Astrocyte of the hippocampus (primary cell): Measurements from ENCODE around the gene METTL6.

Source experiments
- DNase-seq: peaks from one replicate; pipeline ENCODE4 v3.0.0; 2011; ENCODE audit warnings: low read depth, low spot score

METTL6 gene

DNA sequence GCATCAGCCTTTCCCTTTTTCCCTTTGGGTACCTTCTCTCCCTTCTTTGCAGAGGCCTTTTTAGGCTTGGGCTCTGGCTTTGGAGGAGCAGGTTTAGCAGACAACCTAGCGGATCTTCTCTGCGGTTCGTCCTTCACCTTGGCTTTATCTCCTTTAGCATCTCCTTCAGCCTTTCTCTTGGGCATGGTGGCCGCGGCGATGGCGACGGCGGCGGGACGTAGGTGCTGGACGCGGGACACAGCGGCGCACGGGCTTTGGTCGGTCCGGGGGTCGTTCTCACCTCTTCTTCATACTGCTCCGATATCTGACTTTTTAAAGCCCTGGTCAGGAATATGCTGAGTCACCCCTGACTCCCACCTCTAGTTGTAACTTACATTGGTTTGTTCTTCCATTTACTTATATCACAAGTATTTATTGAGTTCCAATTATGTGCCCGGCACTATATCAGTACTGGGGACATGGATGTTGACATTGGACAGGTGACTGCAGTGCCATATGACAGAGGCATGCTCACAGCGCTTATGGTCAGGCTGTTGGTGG lies 51.8 kb downstream of the METTL6 start:
- DNase-seq = no peak

DNA sequence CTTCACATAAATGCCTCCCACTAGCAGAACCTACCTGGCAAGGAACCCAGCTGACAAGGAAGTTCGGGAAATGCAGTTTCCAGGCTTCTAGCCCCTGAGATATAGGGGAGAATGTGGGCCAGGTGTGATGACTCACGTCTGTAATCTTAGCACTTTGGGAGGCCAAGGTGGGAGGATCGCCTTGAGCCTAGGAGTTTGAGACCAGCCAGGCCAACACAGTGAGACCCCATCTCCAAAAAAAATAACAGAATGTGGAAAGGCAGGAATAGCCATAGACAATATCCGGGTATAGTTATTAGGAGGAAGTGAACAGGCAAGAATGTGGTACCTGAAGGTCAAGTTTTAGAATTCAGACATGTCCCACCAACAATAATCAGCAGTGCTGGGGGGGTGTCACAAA lies 54.4 kb downstream of the METTL6 start:
- no peak for DNase-seq

DNA sequence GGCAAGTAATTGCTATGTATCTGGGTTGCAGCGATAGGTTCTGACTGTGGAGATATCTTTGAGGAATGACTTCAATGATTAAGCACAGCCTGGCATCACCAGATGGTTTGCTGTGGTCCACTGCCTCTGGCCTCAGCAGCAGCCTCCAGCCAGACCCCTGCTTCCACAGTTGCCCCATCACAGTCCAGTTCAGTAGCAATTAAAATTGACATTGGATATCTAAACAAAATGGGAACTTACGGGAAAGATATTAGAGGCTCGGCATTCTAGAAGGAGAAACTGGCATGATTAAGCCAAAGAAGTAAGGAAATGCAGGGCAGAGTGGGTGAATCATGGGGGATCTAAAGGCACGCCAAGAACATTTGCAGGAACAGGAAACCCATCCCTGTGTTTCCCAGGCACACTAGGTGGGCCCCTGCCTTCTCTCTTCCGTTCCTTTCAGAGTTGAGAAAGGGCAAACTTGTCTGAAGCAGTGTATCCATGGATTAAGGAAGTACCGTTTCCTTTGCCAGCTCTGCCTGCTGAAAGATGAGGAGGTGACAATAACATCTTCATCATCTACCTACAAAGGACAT lies 58.7 kb downstream of the METTL6 start:
- DNase-seq = no peak

DNA sequence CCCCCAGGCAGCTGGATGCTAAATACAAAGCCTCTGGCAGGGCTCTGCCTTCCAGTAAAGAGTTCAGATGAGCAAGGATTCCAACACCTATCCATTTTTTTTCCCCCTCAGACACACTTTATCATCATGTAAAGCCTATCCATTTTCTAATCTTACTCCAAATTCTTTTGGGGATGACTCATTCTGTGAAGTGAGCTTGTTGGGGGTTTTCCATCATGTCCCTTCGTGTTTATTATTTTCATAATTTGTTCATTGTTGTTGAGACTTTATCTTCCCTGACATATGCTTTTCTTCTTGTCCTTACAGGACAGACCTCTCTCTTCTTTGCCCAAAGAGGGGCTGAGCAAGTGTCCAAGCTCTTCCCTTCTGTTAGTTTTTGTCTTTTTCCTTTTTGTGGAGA lies 60.3 kb downstream of the METTL6 start:
- DNase-seq = peak; percentile 25

DNA sequence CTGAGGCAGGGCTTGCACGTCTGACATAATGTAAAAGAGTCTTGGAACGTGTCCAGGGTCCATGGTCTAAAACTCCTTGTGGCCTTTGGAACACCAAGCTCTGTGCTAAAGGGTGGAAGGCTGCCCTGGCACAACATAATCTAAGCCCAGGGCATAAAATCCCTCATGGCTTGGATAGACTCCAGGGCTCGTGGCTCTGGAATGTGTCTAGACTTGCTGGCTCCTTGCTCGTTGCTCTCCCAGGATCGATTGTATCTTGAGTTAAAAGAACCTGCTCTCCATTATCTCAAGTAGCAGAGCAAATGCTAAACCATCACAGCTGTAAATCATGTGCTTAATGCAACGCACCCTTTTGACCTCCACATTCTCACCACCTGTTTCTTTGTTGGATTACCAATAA lies 63.3 kb downstream of the METTL6 start:
- DNase-seq = peak; percentile 46

DNA sequence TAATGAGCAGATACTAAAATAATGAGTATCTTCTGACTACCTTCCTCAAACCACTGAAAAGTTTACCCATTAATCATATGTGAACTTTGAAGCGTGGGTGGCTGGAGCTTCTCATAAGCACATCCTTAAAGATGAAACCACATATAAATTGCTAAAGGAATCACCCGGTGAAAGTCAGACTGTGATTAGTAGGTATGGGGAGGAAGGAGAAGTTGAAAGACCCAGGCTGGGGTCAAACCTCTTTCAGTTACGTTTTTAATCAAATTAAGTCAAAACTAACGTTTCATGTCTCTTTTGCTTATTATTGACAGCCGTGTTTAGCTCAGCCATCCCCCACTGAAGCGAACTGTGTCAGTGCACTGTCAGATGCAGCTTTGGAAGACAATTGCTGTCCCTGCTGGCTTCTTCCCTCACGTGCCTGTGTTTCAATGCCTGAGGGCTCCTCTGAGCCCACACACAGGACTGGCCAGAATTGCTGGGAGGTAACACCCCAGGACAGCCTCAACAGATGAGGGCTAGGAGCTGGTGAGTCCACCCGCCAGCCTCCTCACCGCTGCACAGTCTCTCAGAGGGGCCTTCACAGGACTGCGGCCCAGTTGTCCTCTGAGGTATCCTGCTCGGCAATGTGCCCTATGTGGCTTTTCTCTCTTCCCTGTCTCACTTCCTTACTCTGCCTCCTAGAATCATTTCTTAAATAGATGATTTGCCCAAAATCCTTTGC lies 65.7 kb downstream of the METTL6 start:
- peak; percentile 35 for DNase-seq

DNA sequence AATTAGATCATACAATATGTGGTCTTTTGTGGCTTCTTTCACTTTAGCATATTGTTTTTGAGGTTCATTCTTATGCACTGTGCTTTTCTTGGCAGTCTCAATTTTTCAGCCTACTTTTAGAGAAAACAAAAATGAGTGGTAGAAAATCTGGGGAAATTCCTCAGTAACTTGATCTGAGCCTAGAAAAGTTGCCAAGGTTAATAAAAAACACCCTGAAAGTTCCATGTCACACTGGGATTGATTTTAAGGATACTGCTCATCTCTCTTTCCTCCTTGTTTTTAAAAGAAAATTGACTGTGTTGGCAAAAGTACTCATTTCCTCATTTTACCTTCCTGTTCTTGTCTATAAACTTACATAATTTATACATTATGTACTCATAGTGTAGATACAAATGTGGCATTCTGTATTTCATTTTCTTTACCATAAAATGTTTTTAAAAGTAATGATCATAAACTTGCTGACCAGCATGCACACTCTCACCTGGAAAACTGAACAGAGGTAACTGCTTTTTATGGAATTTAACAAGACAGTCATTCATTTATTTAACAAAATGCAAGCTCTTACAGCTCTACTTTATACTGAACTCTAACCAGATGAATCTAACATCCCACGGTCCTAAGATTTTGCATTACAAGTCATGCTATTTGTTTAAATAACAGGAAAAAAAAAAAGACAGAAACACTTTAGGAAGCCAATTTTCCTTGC lies 66.4 kb downstream of the METTL6 start:
- DNase-seq = peak; percentile 61
